ENCODE results near the gene TRIM34. TPM values are rescaled to one million over a fixed set of nuclear protein-coding genes. Genes with fewer than 3 reads are reported as not detected.

Gene TRIM34
- polyA plus RNA-seq, 2 of the 4 experiments (the other 2 are of a cell fraction) = 6.8 to 15.2 TPM

DNA sequence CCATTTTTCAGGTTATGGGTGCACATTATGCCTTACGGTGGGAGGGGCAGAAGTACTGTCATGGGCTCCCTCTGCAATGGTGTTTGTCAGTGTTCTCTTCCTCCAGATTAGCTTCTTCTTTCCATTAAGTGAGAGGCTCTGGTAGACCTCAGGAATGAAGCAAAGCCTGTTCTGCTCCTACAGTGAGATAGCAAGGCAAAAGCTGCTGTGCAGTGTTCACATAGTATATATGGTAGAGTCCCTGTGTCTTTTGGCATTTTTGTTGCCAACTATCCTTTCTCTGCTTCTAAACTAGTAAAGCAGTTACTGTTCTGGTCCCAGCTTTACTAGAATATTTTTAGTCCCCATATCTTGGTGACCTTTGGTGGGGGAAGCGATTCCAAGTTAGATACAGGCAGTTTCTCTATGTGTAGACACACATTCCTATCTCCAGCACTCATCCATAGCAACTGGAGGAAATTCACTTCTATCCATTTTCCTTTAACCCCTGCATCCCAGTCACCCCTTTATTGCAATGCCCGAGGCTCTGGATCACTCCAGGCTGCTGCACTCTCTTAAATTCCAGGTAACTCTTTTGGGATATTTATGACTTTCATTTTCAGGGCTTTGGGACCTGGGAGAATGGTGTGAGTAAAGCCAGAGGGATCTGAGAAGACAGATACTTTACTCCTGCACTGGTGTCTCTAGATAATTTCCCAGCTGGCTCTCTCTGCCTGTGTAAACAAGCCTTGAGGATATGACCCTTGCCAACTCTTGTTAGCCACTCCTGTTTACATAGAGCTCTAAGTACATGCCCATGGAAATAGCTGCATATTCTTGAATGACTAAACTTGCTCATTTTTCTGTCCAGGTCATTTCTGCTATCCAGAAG is 3.9 kb upstream of the TRIM34 start:
- FAIRE-seq (peak; percentile 43), ATAC-seq (peak; percentile 90 to 92), DNase-seq (ENCODE audit: low read depth in 1 of 2, low spot score in 1 of 2) (peak; percentile 80 to 91)
- peak overlapping the region; percentile 79 to 91 for H3K27ac ChIP-seq
- peak overlapping the region; percentile 86 for H3K4me2 ChIP-seq
- H3K4me1 ChIP-seq = peaks cover 58% of the 10 kb centered on the region
- 7% methylated on average over 3 of the region's 3 CpGs for WGBS (ENCODE audit: missing lambda C conversion rate)
- H3K9me3 ChIP-seq = no peaks in the 10 kb centered on the region
- H3K4me3 ChIP-seq = peak overlapping the region; percentile 17; the same call in 2 of the 3 replicates
- CTCF ChIA-PET = interaction anchor here (0.5 to 7.4 kb wide), 8 partner anchors 19 to 1766 kb away, joined by 3 to 50 read pairs (median 3); partner anchors contain the start of genes TRIM22 and TRIM5
- POLR2A ChIA-PET = interaction anchor here (0.8 to 2.4 kb wide), 6 partner anchors 19 to 73 kb away, joined by 3 to 26 read pairs (median 4); partner anchors contain the start of genes TRIM5 and TRIM6
- TF ChIP-seq NR3C1 (IDR thresholded peaks at IDR 0.05) (no peak), FOSL2 (IDR thresholded peaks at IDR 0.05) (0 out of 2 replicates have a peak, but pooled peaks have one; percentile 13), FOSL2 (CRISPR knock-in tag; IDR thresholded peaks at IDR 0.05) (peak; percentile 66), CEBPB (IDR thresholded peaks at IDR 0.05) (no peak), GATA3 (IDR thresholded peaks at IDR 0.05; ENCODE audit: borderline replicate concordance) (peak; percentile 73), FOSB (CRISPR knock-in tag; IDR thresholded peaks at IDR 0.05) (no peak), EHMT2 (IDR thresholded peaks at IDR 0.05; ENCODE audit: low read depth) (no peak), PHF8 (IDR thresholded peaks at IDR 0.05; ENCODE audit: borderline replicate concordance, low read depth) (no peak), KDM5A (IDR thresholded peaks at IDR 0.05) (no peak), HOXB5 (CRISPR knock-in tag; IDR thresholded peaks at IDR 0.05) (0 out of 2 replicates have a peak, but pooled peaks have one; percentile 29), CBX8 (IDR thresholded peaks at IDR 0.05) (no peak), EP300 (IDR thresholded peaks at IDR 0.05) (peak in 1 of 2 experiments; percentile 46; a peak in 1 of 5 replicates), NPAS2 (CRISPR knock-in tag; IDR thresholded peaks at IDR 0.05; ENCODE audit: borderline replicate concordance) (no peak), RNF2 (IDR thresholded peaks at IDR 0.05; ENCODE audit: borderline replicate concordance, low read depth) (no peak), HOXA7 (CRISPR knock-in tag; IDR thresholded peaks at IDR 0.05) (0 out of 2 replicates have a peak, but pooled peaks have one; percentile 50), CHD2 (IDR thresholded peaks at IDR 0.05; ENCODE audit: low read length, partially characterized antibody) (no peak), ESRRA (IDR thresholded peaks at IDR 0.05; ENCODE audit: borderline replicate concordance, low read length) (no peak), RFX5 (IDR thresholded peaks at IDR 0.05) (no peak), NFE2L2 (conservative IDR thresholded peaks at IDR 0.05; ENCODE audit: low read length) (no peak), CHD4 (IDR thresholded peaks at IDR 0.05; ENCODE audit: borderline replicate concordance) (no peak), HDAC2 (IDR thresholded peaks at IDR 0.05) (no peak), SMC3 (IDR thresholded peaks at IDR 0.05) (no peak), FOXS1 (CRISPR knock-in tag; IDR thresholded peaks at IDR 0.05) (peak; percentile 91; the same call in 1 of the 2 replicates)
- TF ChIP-seq, protein P1, sequence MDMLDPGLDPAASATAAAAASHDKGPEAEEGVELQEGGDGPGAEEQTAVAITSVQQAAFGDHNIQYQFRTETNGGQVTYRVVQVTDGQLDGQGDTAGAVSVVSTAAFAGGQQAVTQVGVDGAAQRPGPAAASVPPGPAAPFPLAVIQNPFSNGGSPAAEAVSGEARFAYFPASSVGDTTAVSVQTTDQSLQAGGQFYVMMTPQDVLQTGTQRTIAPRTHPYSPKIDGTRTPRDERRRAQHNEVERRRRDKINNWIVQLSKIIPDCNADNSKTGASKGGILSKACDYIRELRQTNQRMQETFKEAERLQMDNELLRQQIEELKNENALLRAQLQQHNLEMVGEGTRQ (IDR thresholded peaks at IDR 0.05) = no peak
- TF ChIP-seq, protein P2, sequence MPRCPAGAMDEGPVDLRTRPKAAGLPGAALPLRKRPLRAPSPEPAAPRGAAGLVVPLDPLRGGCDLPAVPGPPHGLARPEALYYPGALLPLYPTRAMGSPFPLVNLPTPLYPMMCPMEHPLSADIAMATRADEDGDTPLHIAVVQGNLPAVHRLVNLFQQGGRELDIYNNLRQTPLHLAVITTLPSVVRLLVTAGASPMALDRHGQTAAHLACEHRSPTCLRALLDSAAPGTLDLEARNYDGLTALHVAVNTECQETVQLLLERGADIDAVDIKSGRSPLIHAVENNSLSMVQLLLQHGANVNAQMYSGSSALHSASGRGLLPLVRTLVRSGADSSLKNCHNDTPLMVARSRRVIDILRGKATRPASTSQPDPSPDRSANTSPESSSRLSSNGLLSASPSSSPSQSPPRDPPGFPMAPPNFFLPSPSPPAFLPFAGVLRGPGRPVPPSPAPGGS (IDR thresholded peaks at IDR 0.05) = 0 out of 3 replicates have a peak, but pooled peaks have one; percentile 37
- TF ChIP-seq, protein P3, sequence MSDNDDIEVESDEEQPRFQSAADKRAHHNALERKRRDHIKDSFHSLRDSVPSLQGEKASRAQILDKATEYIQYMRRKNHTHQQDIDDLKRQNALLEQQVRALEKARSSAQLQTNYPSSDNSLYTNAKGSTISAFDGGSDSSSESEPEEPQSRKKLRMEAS (IDR thresholded peaks at IDR 0.05) = peak; percentile 62
- TF ChIP-seq, protein P4, sequence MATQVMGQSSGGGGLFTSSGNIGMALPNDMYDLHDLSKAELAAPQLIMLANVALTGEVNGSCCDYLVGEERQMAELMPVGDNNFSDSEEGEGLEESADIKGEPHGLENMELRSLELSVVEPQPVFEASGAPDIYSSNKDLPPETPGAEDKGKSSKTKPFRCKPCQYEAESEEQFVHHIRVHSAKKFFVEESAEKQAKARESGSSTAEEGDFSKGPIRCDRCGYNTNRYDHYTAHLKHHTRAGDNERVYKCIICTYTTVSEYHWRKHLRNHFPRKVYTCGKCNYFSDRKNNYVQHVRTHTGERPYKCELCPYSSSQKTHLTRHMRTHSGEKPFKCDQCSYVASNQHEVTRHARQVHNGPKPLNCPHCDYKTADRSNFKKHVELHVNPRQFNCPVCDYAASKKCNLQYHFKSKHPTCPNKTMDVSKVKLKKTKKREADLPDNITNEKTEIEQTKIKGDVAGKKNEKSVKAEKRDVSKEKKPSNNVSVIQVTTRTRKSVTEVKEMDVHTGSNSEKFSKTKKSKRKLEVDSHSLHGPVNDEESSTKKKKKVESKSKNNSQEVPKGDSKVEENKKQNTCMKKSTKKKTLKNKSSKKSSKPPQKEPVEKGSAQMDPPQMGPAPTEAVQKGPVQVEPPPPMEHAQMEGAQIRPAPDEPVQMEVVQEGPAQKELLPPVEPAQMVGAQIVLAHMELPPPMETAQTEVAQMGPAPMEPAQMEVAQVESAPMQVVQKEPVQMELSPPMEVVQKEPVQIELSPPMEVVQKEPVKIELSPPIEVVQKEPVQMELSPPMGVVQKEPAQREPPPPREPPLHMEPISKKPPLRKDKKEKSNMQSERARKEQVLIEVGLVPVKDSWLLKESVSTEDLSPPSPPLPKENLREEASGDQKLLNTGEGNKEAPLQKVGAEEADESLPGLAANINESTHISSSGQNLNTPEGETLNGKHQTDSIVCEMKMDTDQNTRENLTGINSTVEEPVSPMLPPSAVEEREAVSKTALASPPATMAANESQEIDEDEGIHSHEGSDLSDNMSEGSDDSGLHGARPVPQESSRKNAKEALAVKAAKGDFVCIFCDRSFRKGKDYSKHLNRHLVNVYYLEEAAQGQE (IDR thresholded peaks at IDR 0.05) = no peak
- TF ChIP-seq, protein P5, sequence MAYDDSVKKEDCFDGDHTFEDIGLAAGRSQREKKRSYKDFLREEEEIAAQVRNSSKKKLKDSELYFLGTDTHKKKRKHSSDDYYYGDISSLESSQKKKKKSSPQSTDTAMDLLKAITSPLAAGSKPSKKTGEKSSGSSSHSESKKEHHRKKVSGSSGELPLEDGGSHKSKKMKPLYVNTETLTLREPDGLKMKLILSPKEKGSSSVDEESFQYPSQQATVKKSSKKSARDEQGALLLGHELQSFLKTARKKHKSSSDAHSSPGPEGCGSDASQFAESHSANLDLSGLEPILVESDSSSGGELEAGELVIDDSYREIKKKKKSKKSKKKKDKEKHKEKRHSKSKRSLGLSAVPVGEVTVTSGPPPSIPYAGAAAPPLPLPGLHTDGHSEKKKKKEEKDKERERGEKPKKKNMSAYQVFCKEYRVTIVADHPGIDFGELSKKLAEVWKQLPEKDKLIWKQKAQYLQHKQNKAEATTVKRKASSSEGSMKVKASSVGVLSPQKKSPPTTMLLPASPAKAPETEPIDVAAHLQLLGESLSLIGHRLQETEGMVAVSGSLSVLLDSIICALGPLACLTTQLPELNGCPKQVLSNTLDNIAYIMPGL (CRISPR knock-in tag; IDR thresholded peaks at IDR 0.05; ENCODE audit: borderline replicate concordance) = no peak
- TF ChIP-seq, protein P6, sequence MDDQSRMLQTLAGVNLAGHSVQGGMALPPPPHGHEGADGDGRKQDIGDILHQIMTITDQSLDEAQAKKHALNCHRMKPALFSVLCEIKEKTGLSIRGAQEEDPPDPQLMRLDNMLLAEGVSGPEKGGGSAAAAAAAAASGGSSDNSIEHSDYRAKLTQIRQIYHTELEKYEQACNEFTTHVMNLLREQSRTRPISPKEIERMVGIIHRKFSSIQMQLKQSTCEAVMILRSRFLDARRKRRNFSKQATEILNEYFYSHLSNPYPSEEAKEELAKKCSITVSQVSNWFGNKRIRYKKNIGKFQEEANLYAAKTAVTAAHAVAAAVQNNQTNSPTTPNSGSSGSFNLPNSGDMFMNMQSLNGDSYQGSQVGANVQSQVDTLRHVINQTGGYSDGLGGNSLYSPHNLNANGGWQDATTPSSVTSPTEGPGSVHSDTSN (IDR thresholded peaks at IDR 0.05) = peak; percentile 55; the same call in 1 of the 2 replicates
- TF ChIP-seq, protein P7, sequence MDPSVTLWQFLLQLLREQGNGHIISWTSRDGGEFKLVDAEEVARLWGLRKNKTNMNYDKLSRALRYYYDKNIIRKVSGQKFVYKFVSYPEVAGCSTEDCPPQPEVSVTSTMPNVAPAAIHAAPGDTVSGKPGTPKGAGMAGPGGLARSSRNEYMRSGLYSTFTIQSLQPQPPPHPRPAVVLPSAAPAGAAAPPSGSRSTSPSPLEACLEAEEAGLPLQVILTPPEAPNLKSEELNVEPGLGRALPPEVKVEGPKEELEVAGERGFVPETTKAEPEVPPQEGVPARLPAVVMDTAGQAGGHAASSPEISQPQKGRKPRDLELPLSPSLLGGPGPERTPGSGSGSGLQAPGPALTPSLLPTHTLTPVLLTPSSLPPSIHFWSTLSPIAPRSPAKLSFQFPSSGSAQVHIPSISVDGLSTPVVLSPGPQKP (IDR thresholded peaks at IDR 0.05; ENCODE audit: low read depth, low read length) = no peak
